ACHN (cell line): ENCODE measurements around the gene PAM.
"Not testable (repeated sequence)": the region's sequence is repeated elsewhere in the genome, so short reads cannot be mapped to it uniquely, and the experiment has no call there.

Experiments used
- DNase-seq: peaks from one replicate; pipeline ENCODE4 v3.0.0-alpha.2; 2015
- in situ Hi-C: cut with HindIII; loops from 2 replicates; pipeline ENCODE4 v1.10.0; 2017; ENCODE audit warnings: low sequenced_read_pairs, low pct_ligation_motif_present, low pct_unique_long_range_greater_than_20kb

Gene PAM

GRCh38 chr5:102749416-102750030 lies 5.6 kb upstream of the PAM start:
- no peak for DNase-seq
- in situ Hi-C loops = no loop called here

- in situ Hi-C loops = no loop called here
These were observed 4.8 kb upstream of the PAM start for GRCh38 chr5:102750151-102750834.

GRCh38 chr5:102751903-102752376 lies 3.2 kb upstream of the PAM start:
- in situ Hi-C loops, DNase-seq: not testable (repeated sequence)

More at GRCh38 chr5:102750151-102750834, 4.8 kb upstream of the PAM start:
- DNase-seq = no peak

GRCh38 chr5:102753889-102754766 lies 977 bp upstream of the PAM start:
- in situ Hi-C loops = no loop called here
- DNase-seq = peak; percentile 35

- peak; percentile 87 for DNase-seq
- in situ Hi-C loops = no loop called here
These were observed 724 bp downstream of the PAM start for GRCh38 chr5:102755686-102756371.

- in situ Hi-C loops = no loop called here
- no peak for DNase-seq
These were observed 3.5 kb downstream of the PAM start for GRCh38 chr5:102758576-102758975.

- in situ Hi-C loops = no loop called here
- DNase-seq = no peak
These were observed 4.2 kb downstream of the PAM start for GRCh38 chr5:102759289-102759688.

- no peak for DNase-seq
- in situ Hi-C loops = no loop called here
These were observed 4.6 kb downstream of the PAM start for GRCh38 chr5:102759700-102760099.

- peak; percentile 12 for DNase-seq
- in situ Hi-C loops = no loop called here
These were observed 5.7 kb downstream of the PAM start for GRCh38 chr5:102760815-102761214.

GRCh38 chr5:102762095-102762534 lies 7.0 kb downstream of the PAM start:
- DNase-seq = peak; percentile 45
- in situ Hi-C loops = no loop called here

GRCh38 chr5:102762562-102763227 lies 7.6 kb downstream of the PAM start:
- DNase-seq = no peak
- in situ Hi-C loops = no loop called here

- no peak for DNase-seq
- in situ Hi-C loops = no loop called here
These were observed 8.6 kb downstream of the PAM start for GRCh38 chr5:102763734-102764133.

GRCh38 chr5:102764381-102765004 lies 9.4 kb downstream of the PAM start:
- no peak for DNase-seq
- in situ Hi-C loops = no loop called here

- in situ Hi-C loops = no loop called here
These were observed 10.2 kb downstream of the PAM start for GRCh38 chr5:102765350-102765749.

GRCh38 chr5:102766295-102767090 lies 11.4 kb downstream of the PAM start:
- DNase-seq = no peak
- in situ Hi-C loops = no loop called here

More at GRCh38 chr5:102765350-102765749, 10.2 kb downstream of the PAM start:
- no peak for DNase-seq

- in situ Hi-C loops = no loop called here
These were observed 12.8 kb downstream of the PAM start for GRCh38 chr5:102767862-102768261.

GRCh38 chr5:102770803-102771202 lies 15.7 kb downstream of the PAM start:
- DNase-seq = no peak
- in situ Hi-C loops = no loop called here

More at GRCh38 chr5:102767862-102768261, 12.8 kb downstream of the PAM start:
- DNase-seq = no peak
